ENCODE data around the gene CDC73. TPM values are rescaled to one million over a fixed set of nuclear protein-coding genes. Genes with fewer than 3 reads are reported as not detected.

Gene CDC73
- total and polyA plus RNA-seq, 10 of the 15 experiments (the other 5 are each of a cell fraction or from before 2014, with no cell fraction given) = 10.6 to 43.4 (median 21.7) TPM

DNA sequence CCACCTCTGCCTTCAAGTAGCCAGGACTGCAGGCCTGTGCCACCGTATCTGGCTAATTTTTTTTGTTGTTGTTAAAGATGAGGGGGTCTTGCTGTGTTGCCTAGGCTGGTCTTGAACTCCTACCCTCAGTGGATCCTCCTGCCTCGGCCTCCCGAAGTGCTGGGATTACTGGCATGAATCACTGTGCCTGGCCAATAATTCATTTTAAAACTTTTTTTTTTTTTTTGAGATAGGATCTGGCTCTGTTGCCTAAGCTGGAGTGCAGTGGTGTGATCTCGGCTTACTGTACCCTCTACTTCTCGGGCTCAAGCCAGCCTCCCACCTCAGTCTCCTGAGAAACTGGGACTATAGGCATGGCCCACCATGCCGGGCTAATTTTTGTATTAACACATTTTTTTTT lies 3.5 kb downstream of the CDC73 start:
- ChIA-PET RAD21 (ENCODE audit: unreplicated experiment) (interaction anchor here (0.9 to 1.8 kb wide), 3 partner anchors 20 to 651 kb away, joined by 4 to 6 read pairs (median 5); partner anchors contain the start of genes GLRX2 and UCHL5), CTCF (interaction anchor here (1.1 to 2.1 kb wide), 6 partner anchors 9 to 651 kb away, joined by 3 to 6 read pairs (median 4); partner anchors contain the start of gene UCHL5), SMC1A (ENCODE audit: uncharacterized antibody, unreplicated experiment) (interaction anchor here (1.0 to 2.8 kb wide), 2 partner anchors 11 to 1036 kb away, joined by 3 to 17 read pairs; no protein-coding TSS in a partner anchor), POLR2A (interaction anchor here (1.3 to 1.5 kb wide), 2 partner anchors 67 to 321 kb away, joined by 3 to 5 read pairs; partner anchors contain the start of genes RO60 and UCHL5)
- H3K9me3 ChIP-seq (replicated peaks; ENCODE audit: control insufficient read depth, insufficient read depth, low read length) = no peaks in the 10 kb centered on the region
- H3K36me3 ChIP-seq (ENCODE audit: control insufficient read depth in 2 of 2, insufficient read depth in 2 of 2, low read length in 1 of 2) = peaks cover 2 to 11% of the 10 kb centered on the region in 2 experiments; a peak in 3 of 4 replicates
- no peaks in the 10 kb centered on the region; the same call in 1 of the 2 replicates for H3K4me1 ChIP-seq (ENCODE audit: control insufficient read depth, insufficient read depth, low read length)
- no peak overlapping the region for H3K4me3 ChIP-seq
- in situ Hi-C loops (cut with MboI) = loop anchor here (10.0 kb wide), 1 partner anchor 311 kb away; no protein-coding TSS in a partner anchor
- H3K9ac ChIP-seq (ENCODE audit: control insufficient read depth, insufficient read depth, low read length) = no peak overlapping the region
- TF ChIP-seq RELA (IDR thresholded peaks at IDR 0.05; ENCODE audit: borderline replicate concordance, partially characterized antibody) (no peak), TBL1XR1 (IDR thresholded peaks at IDR 0.05; ENCODE audit: low read depth, low read length) (no peak), ZSCAN29 (IDR thresholded peaks at IDR 0.05) (no peak), SPI1 (IDR thresholded peaks at IDR 0.05; ENCODE audit: borderline replicate concordance, insufficient read depth, low read depth, low read length) (no peak), FOS (IDR thresholded peaks at IDR 0.05; ENCODE audit: borderline replicate concordance, extremely low read depth, insufficient read length) (no peak), JUNB (IDR thresholded peaks at IDR 0.05) (no peak), PAX8 (IDR thresholded peaks at IDR 0.05) (no peak), ZNF24 (IDR thresholded peaks at IDR 0.05) (no peak), SIX5 (IDR thresholded peaks at IDR 0.05; ENCODE audit: low read depth, low read length, severe bottlenecking) (no peak), RB1 (IDR thresholded peaks at IDR 0.05; ENCODE audit: borderline replicate concordance) (no peak)
- TF ChIP-seq, protein P1, sequence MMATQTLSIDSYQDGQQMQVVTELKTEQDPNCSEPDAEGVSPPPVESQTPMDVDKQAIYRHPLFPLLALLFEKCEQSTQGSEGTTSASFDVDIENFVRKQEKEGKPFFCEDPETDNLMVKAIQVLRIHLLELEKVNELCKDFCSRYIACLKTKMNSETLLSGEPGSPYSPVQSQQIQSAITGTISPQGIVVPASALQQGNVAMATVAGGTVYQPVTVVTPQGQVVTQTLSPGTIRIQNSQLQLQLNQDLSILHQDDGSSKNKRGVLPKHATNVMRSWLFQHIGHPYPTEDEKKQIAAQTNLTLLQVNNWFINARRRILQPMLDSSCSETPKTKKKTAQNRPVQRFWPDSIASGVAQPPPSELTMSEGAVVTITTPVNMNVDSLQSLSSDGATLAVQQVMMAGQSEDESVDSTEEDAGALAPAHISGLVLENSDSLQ (IDR thresholded peaks at IDR 0.05) = no peak
- TF ChIP-seq, protein P2, sequence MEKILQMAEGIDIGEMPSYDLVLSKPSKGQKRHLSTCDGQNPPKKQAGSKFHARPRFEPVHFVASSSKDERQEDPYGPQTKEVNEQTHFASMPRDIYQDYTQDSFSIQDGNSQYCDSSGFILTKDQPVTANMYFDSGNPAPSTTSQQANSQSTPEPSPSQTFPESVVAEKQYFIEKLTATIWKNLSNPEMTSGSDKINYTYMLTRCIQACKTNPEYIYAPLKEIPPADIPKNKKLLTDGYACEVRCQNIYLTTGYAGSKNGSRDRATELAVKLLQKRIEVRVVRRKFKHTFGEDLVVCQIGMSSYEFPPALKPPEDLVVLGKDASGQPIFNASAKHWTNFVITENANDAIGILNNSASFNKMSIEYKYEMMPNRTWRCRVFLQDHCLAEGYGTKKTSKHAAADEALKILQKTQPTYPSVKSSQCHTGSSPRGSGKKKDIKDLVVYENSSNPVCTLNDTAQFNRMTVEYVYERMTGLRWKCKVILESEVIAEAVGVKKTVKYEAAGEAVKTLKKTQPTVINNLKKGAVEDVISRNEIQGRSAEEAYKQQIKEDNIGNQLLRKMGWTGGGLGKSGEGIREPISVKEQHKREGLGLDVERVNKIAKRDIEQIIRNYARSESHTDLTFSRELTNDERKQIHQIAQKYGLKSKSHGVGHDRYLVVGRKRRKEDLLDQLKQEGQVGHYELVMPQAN (conservative IDR thresholded peaks at IDR 0.05) = no peak
- TF ChIP-seq, protein P3, sequence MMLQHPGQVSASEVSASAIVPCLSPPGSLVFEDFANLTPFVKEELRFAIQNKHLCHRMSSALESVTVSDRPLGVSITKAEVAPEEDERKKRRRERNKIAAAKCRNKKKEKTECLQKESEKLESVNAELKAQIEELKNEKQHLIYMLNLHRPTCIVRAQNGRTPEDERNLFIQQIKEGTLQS (IDR thresholded peaks at IDR 0.05; ENCODE audit: borderline replicate concordance, extremely low read depth, low read depth, low read length) = no peak
- TF ChIP-seq, protein P4, sequence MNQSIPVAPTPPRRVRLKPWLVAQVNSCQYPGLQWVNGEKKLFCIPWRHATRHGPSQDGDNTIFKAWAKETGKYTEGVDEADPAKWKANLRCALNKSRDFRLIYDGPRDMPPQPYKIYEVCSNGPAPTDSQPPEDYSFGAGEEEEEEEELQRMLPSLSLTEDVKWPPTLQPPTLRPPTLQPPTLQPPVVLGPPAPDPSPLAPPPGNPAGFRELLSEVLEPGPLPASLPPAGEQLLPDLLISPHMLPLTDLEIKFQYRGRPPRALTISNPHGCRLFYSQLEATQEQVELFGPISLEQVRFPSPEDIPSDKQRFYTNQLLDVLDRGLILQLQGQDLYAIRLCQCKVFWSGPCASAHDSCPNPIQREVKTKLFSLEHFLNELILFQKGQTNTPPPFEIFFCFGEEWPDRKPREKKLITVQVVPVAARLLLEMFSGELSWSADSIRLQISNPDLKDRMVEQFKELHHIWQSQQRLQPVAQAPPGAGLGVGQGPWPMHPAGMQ (IDR thresholded peaks at IDR 0.05; ENCODE audit: borderline replicate concordance) = no peak
- TF ChIP-seq, protein P5, sequence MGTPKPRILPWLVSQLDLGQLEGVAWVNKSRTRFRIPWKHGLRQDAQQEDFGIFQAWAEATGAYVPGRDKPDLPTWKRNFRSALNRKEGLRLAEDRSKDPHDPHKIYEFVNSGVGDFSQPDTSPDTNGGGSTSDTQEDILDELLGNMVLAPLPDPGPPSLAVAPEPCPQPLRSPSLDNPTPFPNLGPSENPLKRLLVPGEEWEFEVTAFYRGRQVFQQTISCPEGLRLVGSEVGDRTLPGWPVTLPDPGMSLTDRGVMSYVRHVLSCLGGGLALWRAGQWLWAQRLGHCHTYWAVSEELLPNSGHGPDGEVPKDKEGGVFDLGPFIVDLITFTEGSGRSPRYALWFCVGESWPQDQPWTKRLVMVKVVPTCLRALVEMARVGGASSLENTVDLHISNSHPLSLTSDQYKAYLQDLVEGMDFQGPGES (IDR thresholded peaks at IDR 0.05) = no peak
- TF ChIP-seq, protein P6, sequence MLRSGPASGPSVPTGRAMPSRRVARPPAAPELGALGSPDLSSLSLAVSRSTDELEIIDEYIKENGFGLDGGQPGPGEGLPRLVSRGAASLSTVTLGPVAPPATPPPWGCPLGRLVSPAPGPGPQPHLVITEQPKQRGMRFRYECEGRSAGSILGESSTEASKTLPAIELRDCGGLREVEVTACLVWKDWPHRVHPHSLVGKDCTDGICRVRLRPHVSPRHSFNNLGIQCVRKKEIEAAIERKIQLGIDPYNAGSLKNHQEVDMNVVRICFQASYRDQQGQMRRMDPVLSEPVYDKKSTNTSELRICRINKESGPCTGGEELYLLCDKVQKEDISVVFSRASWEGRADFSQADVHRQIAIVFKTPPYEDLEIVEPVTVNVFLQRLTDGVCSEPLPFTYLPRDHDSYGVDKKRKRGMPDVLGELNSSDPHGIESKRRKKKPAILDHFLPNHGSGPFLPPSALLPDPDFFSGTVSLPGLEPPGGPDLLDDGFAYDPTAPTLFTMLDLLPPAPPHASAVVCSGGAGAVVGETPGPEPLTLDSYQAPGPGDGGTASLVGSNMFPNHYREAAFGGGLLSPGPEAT (IDR thresholded peaks at IDR 0.05; ENCODE audit: low read depth) = no peak
- 84% methylated on average over 6 of the region's 6 CpGs for WGBS (ENCODE audit: insufficient coverage, insufficient replicate concordance, low lambda C conversion rate, missing lambda C conversion rate)
- no peak for DNase-seq (ENCODE audit: low read depth, low spot score)
- H3K27me3 ChIP-seq (replicated peaks in 1 of 2; ENCODE audit: control insufficient read depth in 2 of 2, insufficient read depth in 2 of 2, low read length in 1 of 2) = no peaks in the 10 kb centered on the region
- peak overlapping the region; percentile 13; the same call in 1 of the 2 replicates for H3K4me2 ChIP-seq (ENCODE audit: control insufficient read depth, insufficient read depth)
- H3K27ac ChIP-seq (ENCODE audit: control insufficient read depth, insufficient read depth) = no peak overlapping the region
- ATAC-seq = no peak
- no TSS peak for BruUV-seq (replicated peaks)
- FAIRE-seq = no peak
- peaks cover 54% of the 10 kb centered on the region for H3K79me2 ChIP-seq (ENCODE audit: control insufficient read depth, insufficient read depth, low read length)
- intact Hi-C loops (cut with micrococcal nuclease; ENCODE audit: unreplicated experiment) = no loop called here
- H2AFZ ChIP-seq (ENCODE audit: control insufficient read depth, low read depth, low read length) = no peak overlapping the region
- H4K20me1 ChIP-seq (ENCODE audit: control insufficient read depth, insufficient read depth) = no peaks in the 10 kb centered on the region
